Measurements from ENCODE around the gene ZFYVE27. TPM values are rescaled to one million over a fixed set of nuclear protein-coding genes. Genes with fewer than 3 reads are reported as not detected.

Gene ZFYVE27
- total and polyA plus RNA-seq, 7 experiments from 2014 or later, result 31.0 to 68.8 (median 54.7) TPM

Other genes with a start within 250 kb of the ZFYVE27 start
- 100 to 1,000 TPM in 2 of 5 experiments, 10 to 100 TPM in 3; 68.7 to 113 (median 87.9) TPM for gene MMS19, start 238.7 kb upstream of the ZFYVE27 start, total RNA-seq
- 10 to 100 TPM; 37.4 to 59.0 TPM for gene MMS19, start 238.7 kb upstream of the ZFYVE27 start, polyA plus RNA-seq
- 1 to 10 TPM in 4 of 5 experiments, under 1 TPM in 1; 0.94 to 4.2 (median 2.1) TPM for gene UBTD1, start 238.2 kb upstream of the ZFYVE27 start, total RNA-seq
- gene UBTD1, start 238.2 kb upstream of the ZFYVE27 start, polyA plus RNA-seq, result 1 to 10 TPM; 1.2 to 2.9 TPM
- under 1 TPM in 1 of 5 experiments, not detected in 4; 0.22 TPM for gene ANKRD2, start 164.3 kb upstream of the ZFYVE27 start, total RNA-seq
- not detected for gene ANKRD2, start 164.3 kb upstream of the ZFYVE27 start, polyA plus RNA-seq
- not detected for gene HOGA1, start 152.7 kb upstream of the ZFYVE27 start, total RNA-seq
- gene HOGA1, start 152.7 kb upstream of the ZFYVE27 start, polyA plus RNA-seq, result not detected
- gene C10orf62, start 147.4 kb upstream of the ZFYVE27 start, total RNA-seq, result not detected
- gene C10orf62, start 147.4 kb upstream of the ZFYVE27 start, polyA plus RNA-seq, result not detected
- gene MORN4, start 103.6 kb upstream of the ZFYVE27 start, total RNA-seq, result 1 to 10 TPM in 4 of 5 experiments, under 1 TPM in 1; 0.78 to 4.1 (median 1.5) TPM
- 1 to 10 TPM; 1.3 to 5.9 TPM for gene MORN4, start 103.6 kb upstream of the ZFYVE27 start, polyA plus RNA-seq
- 10 to 100 TPM in 4 of 5 experiments, 1 to 10 TPM in 1; 9.0 to 33.8 (median 11.0) TPM for gene PI4K2A, start 96.5 kb upstream of the ZFYVE27 start, total RNA-seq
- gene PI4K2A, start 96.5 kb upstream of the ZFYVE27 start, polyA plus RNA-seq, result 1 to 10 TPM; 5.5 to 8.7 TPM
- 10 to 100 TPM in 1 of 5 experiments, 1 to 10 TPM in 3, under 1 TPM in 1; 0.65 to 10.6 (median 2.5) TPM for gene AVPI1, start 49.9 kb upstream of the ZFYVE27 start, total RNA-seq
- 1 to 10 TPM; 1.4 to 1.9 TPM for gene AVPI1, start 49.9 kb upstream of the ZFYVE27 start, polyA plus RNA-seq
- gene MARVELD1, start 23.4 kb upstream of the ZFYVE27 start, total RNA-seq, result 1 to 10 TPM in 4 of 5 experiments, under 1 TPM in 1; 0.62 to 5.0 (median 2.3) TPM
- under 1 TPM; 0.07 to 0.09 TPM for gene MARVELD1, start 23.4 kb upstream of the ZFYVE27 start, polyA plus RNA-seq
- under 1 TPM in 2 of 5 experiments, not detected in 3; 0.43 to 0.46 TPM for gene SFRP5, start 34.9 kb downstream of the ZFYVE27 start, total RNA-seq
- 1 to 10 TPM in 1 of 2 donors, not detected in 1; 1.0 TPM for gene SFRP5, start 34.9 kb downstream of the ZFYVE27 start, polyA plus RNA-seq
- 1 to 10 TPM; 5.8 to 8.5 (median 6.5) TPM for gene GOLGA7B, start 112.7 kb downstream of the ZFYVE27 start, total RNA-seq
- 1 to 10 TPM in 1 of 2 donors, under 1 TPM in 1; 0.62 to 1.6 TPM for gene GOLGA7B, start 112.7 kb downstream of the ZFYVE27 start, polyA plus RNA-seq